ENCODE results near the gene CITED2. TPM values are rescaled to one million over a fixed set of nuclear protein-coding genes. Genes with fewer than 3 reads are reported as not detected.

The CITED2 gene
- total RNA-seq, 1 experiment from 2014 or later: 110 TPM

DNA sequence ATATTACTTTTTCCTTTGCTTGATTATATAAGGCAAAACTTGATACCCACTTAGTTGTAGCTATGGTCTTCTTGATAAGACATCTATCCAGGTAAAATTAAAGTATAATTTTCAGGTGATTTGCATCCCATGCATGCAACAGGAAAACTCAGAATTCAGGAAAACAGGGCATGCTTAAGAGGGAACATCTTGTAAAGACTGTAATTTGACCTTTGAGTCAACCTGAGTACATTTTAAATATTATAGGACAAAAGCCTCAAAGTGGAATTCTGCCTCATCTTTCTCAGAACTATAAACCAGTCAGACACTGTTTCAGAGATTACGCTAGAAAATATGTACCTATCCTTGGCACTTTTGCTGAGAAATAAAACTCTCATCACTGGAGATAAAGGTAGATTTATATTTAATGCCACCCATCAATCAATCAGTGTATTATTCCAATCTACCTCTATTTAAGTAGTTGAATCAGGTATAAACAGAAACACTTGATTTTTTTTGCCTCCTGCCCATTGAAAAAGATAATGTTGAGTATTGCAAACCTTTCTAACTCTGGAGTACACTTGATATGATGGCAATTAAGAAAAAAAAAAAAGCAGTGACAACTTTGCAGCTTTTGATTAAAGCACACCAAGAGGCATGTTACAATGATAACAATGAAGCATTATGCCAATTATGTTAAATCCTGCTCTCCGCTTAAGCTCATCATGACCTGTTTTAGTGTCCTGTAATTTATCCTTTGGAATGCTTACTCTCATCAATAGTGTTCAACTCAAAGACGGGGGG lies 2.8 kb downstream of the CITED2 start:
- Histone ChIP-seq H3K9me3 (ENCODE audit: control insufficient read depth, low read depth, low read length) (no peaks in the 10 kb centered on the region), H3K18ac (ENCODE audit: insufficient read length, low read depth, low read length) (no peak overlapping the region), H3T11ph (ENCODE audit: low read length) (no peak overlapping the region), H3K4me2 (ENCODE audit: insufficient read depth, insufficient read length, low read length) (peak overlapping the region; percentile 24), H3K79me1 (ENCODE audit: insufficient read depth, low read depth, low read length, poor library complexity, severe bottlenecking) (no peaks in the 10 kb centered on the region), H3K56ac (ENCODE audit: insufficient read length, low read depth, low read length) (no peak overlapping the region), H4K5ac (ENCODE audit: insufficient read length, low read depth, low read length) (no peak overlapping the region), H4K91ac (ENCODE audit: insufficient read length, low read depth, low read length) (no peak overlapping the region), H3K27ac (ENCODE audit: insufficient read length, low read depth, low read length) (no peak overlapping the region), H3K9ac (ENCODE audit: extremely low read depth, insufficient read length, low read length) (no peak overlapping the region), H3K4me1 (ENCODE audit: insufficient read depth, low read length) (peaks cover 3% of the 10 kb centered on the region; the same call in 1 of the 2 replicates), H2BK15ac (ENCODE audit: low read depth, low read length) (no peak overlapping the region), H2BK12ac (ENCODE audit: insufficient read length, low read depth, low read length) (no peak overlapping the region), H4K20me1 (ENCODE audit: control insufficient read depth, insufficient read depth, insufficient read length) (no peaks in the 10 kb centered on the region), H3K23me2 (ENCODE audit: insufficient read length, low read depth, low read length, poor library complexity, severe bottlenecking) (peaks cover 14% of the 10 kb centered on the region), H4K8ac (replicated peaks; ENCODE audit: insufficient read length, low read depth, low read length) (no peak overlapping the region), H3K79me2 (ENCODE audit: insufficient read depth, low read length) (peaks cover 5% of the 10 kb centered on the region; the same call in 1 of the 2 replicates), H2BK5ac (ENCODE audit: insufficient read length, low read length) (no peak overlapping the region), H3K23ac (ENCODE audit: insufficient read length, low read depth, low read length) (no peak overlapping the region), H3K14ac (ENCODE audit: insufficient read depth, low read length) (no peak overlapping the region), H2AFZ (ENCODE audit: low read length) (no peak overlapping the region), H2BK120ac (ENCODE audit: low read depth, low read length, poor library complexity, severe bottlenecking) (no peak overlapping the region), H3K27me3 (ENCODE audit: insufficient read depth, low read length) (no peaks in the 10 kb centered on the region), H2BK20ac (ENCODE audit: low read depth, low read length, poor library complexity, severe bottlenecking) (no peak overlapping the region), H2AK5ac (ENCODE audit: insufficient read length, low read length) (no peak overlapping the region), H3K4ac (ENCODE audit: low read depth, low read length) (no peak overlapping the region)
- Mint-ChIP-seq H3K36me3 (ENCODE audit: insufficient read depth in 1 of 3, low read depth in 3 of 3) (peaks cover 23 to 38% (median 32%) of the 10 kb centered on the region in 3 experiments), H3K27me3 (ENCODE audit: low read depth) (no peaks in the 10 kb centered on the region; the same call in 1 of the 2 replicates), H3K4me3 (peak overlapping the region; percentile 99), H3K27ac (peak overlapping the region in 1 of 3 experiments; percentile 73; a peak in 3 of 7 replicates), H3K4me1 (peaks cover 60 to 65% of the 10 kb centered on the region in 2 experiments), H3K9me3 (peaks cover 3 to 12% of the 10 kb centered on the region in 2 experiments; a peak in 3 of 5 replicates)
- no CpG with 5 or more reads among the region's 3 CpGs for WGBS (ENCODE audit: extremely low coverage, insufficient read length, low lambda C conversion rate)
- TF ChIP-seq, protein P1, sequence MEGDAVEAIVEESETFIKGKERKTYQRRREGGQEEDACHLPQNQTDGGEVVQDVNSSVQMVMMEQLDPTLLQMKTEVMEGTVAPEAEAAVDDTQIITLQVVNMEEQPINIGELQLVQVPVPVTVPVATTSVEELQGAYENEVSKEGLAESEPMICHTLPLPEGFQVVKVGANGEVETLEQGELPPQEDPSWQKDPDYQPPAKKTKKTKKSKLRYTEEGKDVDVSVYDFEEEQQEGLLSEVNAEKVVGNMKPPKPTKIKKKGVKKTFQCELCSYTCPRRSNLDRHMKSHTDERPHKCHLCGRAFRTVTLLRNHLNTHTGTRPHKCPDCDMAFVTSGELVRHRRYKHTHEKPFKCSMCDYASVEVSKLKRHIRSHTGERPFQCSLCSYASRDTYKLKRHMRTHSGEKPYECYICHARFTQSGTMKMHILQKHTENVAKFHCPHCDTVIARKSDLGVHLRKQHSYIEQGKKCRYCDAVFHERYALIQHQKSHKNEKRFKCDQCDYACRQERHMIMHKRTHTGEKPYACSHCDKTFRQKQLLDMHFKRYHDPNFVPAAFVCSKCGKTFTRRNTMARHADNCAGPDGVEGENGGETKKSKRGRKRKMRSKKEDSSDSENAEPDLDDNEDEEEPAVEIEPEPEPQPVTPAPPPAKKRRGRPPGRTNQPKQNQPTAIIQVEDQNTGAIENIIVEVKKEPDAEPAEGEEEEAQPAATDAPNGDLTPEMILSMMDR (conservative IDR thresholded peaks at IDR 0.05): no peak
- no peak for DNase-seq
